ENCODE data around the gene CAPZA1. TPM values are rescaled to one million over a fixed set of nuclear protein-coding genes. Genes with fewer than 3 reads are reported as not detected.

CAPZA1 gene
- total RNA-seq, 1 experiment from 2014 or later = 108 TPM

DNA sequence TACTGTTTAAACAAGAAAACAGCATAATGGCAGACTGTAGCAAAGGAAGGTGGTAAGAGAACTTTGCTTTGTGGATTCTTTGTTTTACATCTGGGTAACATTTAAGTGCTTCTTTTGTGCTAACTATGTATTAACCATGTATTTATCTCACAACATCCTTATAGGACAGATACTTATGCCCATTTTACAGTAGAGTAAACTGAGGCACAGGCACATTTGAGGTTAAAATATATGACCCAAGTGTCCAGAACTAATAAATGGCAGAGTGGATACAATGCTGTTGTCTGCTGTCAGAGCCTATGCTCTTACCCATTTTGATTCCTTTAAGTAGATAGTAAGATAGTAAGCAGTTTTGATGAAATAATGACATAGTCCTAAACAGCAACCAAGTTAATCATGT, 7.3 kb downstream of the CAPZA1 start:
- Histone ChIP-seq H3K4me2 (ENCODE audit: insufficient read depth, insufficient read length, low read length) (no peak overlapping the region), H3K9me3 (ENCODE audit: control insufficient read depth, low read depth, low read length) (no peaks in the 10 kb centered on the region), H4K8ac (replicated peaks; ENCODE audit: insufficient read length, low read depth, low read length) (no peak overlapping the region), H2AK5ac (ENCODE audit: insufficient read length, low read length) (no peak overlapping the region), H2BK120ac (ENCODE audit: low read depth, low read length, poor library complexity, severe bottlenecking) (no peak overlapping the region), H3K79me1 (ENCODE audit: insufficient read depth, low read depth, low read length, poor library complexity, severe bottlenecking) (peaks cover 9% of the 10 kb centered on the region), H3K4ac (ENCODE audit: low read depth, low read length) (no peak overlapping the region), H3K23ac (ENCODE audit: insufficient read length, low read depth, low read length) (no peak overlapping the region), H4K5ac (ENCODE audit: insufficient read length, low read depth, low read length) (no peak overlapping the region), H3K14ac (ENCODE audit: insufficient read depth, low read length) (no peak overlapping the region), H3K56ac (ENCODE audit: insufficient read length, low read depth, low read length) (no peak overlapping the region), H2AFZ (ENCODE audit: low read length) (no peak overlapping the region), H3T11ph (ENCODE audit: low read length) (no peak overlapping the region), H3K79me2 (ENCODE audit: insufficient read depth, low read length) (peaks cover 23% of the 10 kb centered on the region; the same call in 1 of the 2 replicates), H3K4me1 (ENCODE audit: insufficient read depth, low read length) (no peaks in the 10 kb centered on the region), H3K23me2 (ENCODE audit: insufficient read length, low read depth, low read length, poor library complexity, severe bottlenecking) (no peaks in the 10 kb centered on the region), H3K27ac (ENCODE audit: insufficient read length, low read depth, low read length) (no peak overlapping the region), H2BK15ac (ENCODE audit: low read depth, low read length) (no peak overlapping the region), H2BK20ac (ENCODE audit: low read depth, low read length, poor library complexity, severe bottlenecking) (no peak overlapping the region), H3K9ac (ENCODE audit: extremely low read depth, insufficient read length, low read length) (no peak overlapping the region), H4K20me1 (ENCODE audit: control insufficient read depth, insufficient read depth, insufficient read length) (no peaks in the 10 kb centered on the region), H3K27me3 (ENCODE audit: insufficient read depth, low read length) (no peaks in the 10 kb centered on the region), H4K91ac (ENCODE audit: insufficient read length, low read depth, low read length) (no peak overlapping the region), H3K18ac (ENCODE audit: insufficient read length, low read depth, low read length) (no peak overlapping the region), H2BK5ac (ENCODE audit: insufficient read length, low read length) (no peak overlapping the region), H2BK12ac (ENCODE audit: insufficient read length, low read depth, low read length) (no peak overlapping the region)
- DNase-seq = no peak
- no peak for TF ChIP-seq CTCF (conservative IDR thresholded peaks at IDR 0.05)
- Mint-ChIP-seq H3K27me3 (ENCODE audit: low read depth) (no peaks in the 10 kb centered on the region), H3K4me3 (no peak overlapping the region), H3K9me3 (no peaks in the 10 kb centered on the region), H3K36me3 (ENCODE audit: insufficient read depth in 1 of 3, low read depth in 3 of 3) (peaks cover 0 to 25% (median 5%) of the 10 kb centered on the region in 3 experiments; a peak in 3 of 7 replicates), H3K27ac (no peak overlapping the region), H3K4me1 (peaks cover 0 to 1% of the 10 kb centered on the region in 2 experiments; a peak in 1 of 4 replicates)

All from H9 (cell line).